GM12873 (cell line): ENCODE results near the gene PCNX2.

Experiments
- CTCF ChIP-seq: IDR thresholded peaks from 2 replicates; pipeline ENCODE4 v1.5.1; 2012; ENCODE audit warnings: low read depth, mild to moderate bottlenecking, moderate library complexity, low read length, control low read depth; ENCODE audit not compliant: insufficient read depth; ENCODE audit errors: missing control alignments

Gene PCNX2

GRCh38 chr1:233020426-233020825, 275.1 kb downstream of the PCNX2 start:
- TF ChIP-seq CTCF = no peak

GRCh38 chr1:233019778-233020325, 275.7 kb downstream of the PCNX2 start:
- TF ChIP-seq CTCF = no peak

GRCh38 chr1:233019083-233019482, 276.4 kb downstream of the PCNX2 start:
- no peak for TF ChIP-seq CTCF

GRCh38 chr1:233016798-233017197, 278.7 kb downstream of the PCNX2 start:
- TF ChIP-seq CTCF = no peak

- no peak for TF ChIP-seq CTCF
These were observed 279.6 kb downstream of the PCNX2 start for GRCh38 chr1:233015965-233016364.

GRCh38 chr1:233012021-233012420, 283.5 kb downstream of the PCNX2 start:
- no peak for TF ChIP-seq CTCF

- no peak for TF ChIP-seq CTCF
These were observed 285.4 kb downstream of the PCNX2 start for GRCh38 chr1:233010146-233010545.

- TF ChIP-seq CTCF = no peak
These were observed 289.0 kb downstream of the PCNX2 start for GRCh38 chr1:233006541-233006973.
